Measurements from ENCODE around the gene KIF21B.

KIF21B gene

DNA sequence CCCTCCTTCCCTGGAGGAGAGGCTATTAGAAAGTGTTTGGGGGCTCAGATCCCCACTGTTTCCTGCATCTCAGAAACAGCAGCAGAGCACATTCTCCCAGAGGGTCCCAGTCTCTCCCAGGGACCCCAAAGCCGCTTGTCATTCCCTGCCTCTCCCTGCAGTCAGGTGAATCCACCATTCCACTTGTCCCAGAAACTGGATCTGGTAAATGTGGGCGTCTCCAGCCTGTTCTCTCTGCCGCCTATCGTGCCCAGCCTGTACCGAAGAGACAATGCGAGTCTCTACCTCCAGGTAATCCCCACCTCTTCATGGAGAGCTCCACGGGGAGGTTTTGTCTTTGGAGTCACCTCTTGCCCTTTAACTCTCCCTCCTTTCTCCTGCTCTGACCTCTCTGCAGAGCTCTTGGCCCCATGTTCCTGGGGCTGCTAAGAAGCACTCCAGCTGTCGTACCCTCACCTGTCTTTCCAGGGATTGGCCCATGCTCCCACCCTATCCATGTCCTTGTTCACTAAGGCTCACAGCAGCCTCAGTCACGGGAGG lies 101.9 kb downstream of the KIF21B start:
- no peak for TF ChIP-seq ZFX (IDR thresholded peaks at IDR 0.05)
- TF ChIP-seq, protein P1, sequence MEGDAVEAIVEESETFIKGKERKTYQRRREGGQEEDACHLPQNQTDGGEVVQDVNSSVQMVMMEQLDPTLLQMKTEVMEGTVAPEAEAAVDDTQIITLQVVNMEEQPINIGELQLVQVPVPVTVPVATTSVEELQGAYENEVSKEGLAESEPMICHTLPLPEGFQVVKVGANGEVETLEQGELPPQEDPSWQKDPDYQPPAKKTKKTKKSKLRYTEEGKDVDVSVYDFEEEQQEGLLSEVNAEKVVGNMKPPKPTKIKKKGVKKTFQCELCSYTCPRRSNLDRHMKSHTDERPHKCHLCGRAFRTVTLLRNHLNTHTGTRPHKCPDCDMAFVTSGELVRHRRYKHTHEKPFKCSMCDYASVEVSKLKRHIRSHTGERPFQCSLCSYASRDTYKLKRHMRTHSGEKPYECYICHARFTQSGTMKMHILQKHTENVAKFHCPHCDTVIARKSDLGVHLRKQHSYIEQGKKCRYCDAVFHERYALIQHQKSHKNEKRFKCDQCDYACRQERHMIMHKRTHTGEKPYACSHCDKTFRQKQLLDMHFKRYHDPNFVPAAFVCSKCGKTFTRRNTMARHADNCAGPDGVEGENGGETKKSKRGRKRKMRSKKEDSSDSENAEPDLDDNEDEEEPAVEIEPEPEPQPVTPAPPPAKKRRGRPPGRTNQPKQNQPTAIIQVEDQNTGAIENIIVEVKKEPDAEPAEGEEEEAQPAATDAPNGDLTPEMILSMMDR (conservative IDR thresholded peaks at IDR 0.05): no peak
- H3K27ac ChIP-seq: no peak overlapping the region
